Keratinocyte (primary cell): ENCODE data around the gene COG5. TPM values are rescaled to one million over a fixed set of nuclear protein-coding genes. Genes with fewer than 3 reads are reported as not detected.

Experiments used
- DNase-seq: peaks from one replicate; pipeline ENCODE4 v3.0.0-alpha.2; 2011; ENCODE audit warnings: low read depth, missing footprints, low spot score
- FAIRE-seq: peaks from 2 replicates; lab custom pipeline; 2011; peaks lifted over from hg19 to GRCh38; lab: Jason Lieb, UNC
- H2AFZ ChIP-seq: 2 replicates; pipeline ENCODE4 v1.6.0; 2012; ENCODE audit warnings: low read length, control low read depth, inconsistent platforms; ENCODE audit not compliant: control insufficient read depth
- H3K27ac ChIP-seq: 2 replicates; pipeline ENCODE4 v1.5.1; 2011; ENCODE audit warnings: low read length; ENCODE audit not compliant: control insufficient read depth, insufficient read depth
- H3K27me3 ChIP-seq: 3 replicates; pipeline ENCODE4 v1.6.0; 2011; ENCODE audit warnings: low read length; ENCODE audit not compliant: control insufficient read depth, insufficient read depth; ENCODE audit errors: extremely low read depth
- H3K36me3 ChIP-seq, 2 experiments: 2 replicates in 1 of 2; 3 replicates in 1 of 2; pipeline ENCODE4 v1.5.1; 2011; ENCODE audit warnings: low read length in 2 of 2, mild to moderate bottlenecking in 1 of 2; ENCODE audit not compliant: control insufficient read depth in 2 of 2, insufficient read depth in 2 of 2; ENCODE audit errors: extremely low read depth in 1 of 2
- H3K4me1 ChIP-seq: 3 replicates; pipeline ENCODE4 v1.5.1; 2011; ENCODE audit warnings: low read length; ENCODE audit not compliant: control insufficient read depth, insufficient read depth; ENCODE audit errors: extremely low read depth
- H3K4me2 ChIP-seq: 3 replicates; pipeline ENCODE4 v1.6.0; 2011; ENCODE audit warnings: low read depth, low read length; ENCODE audit not compliant: control insufficient read depth, insufficient read depth; ENCODE audit errors: extremely low read depth
- H3K4me3 ChIP-seq, 3 experiments: fragments of 200-600 bp in 1 of 3; sonication (generic) in 1 of 3; 2 replicates in 2 of 3; 3 replicates in 1 of 3; pipeline ENCODE4 v1.5.1; 2011 to 2016; ENCODE audit warnings: low read length in 3 of 3, mild to moderate bottlenecking in 3 of 3, control low read depth in 2 of 3, inconsistent platforms in 1 of 3, low read depth in 1 of 3, mixed read lengths in 1 of 3, mixed run types in 1 of 3, moderate library complexity in 1 of 3; ENCODE audit not compliant: control insufficient read depth in 2 of 3, insufficient read depth in 2 of 3; ENCODE audit errors: extremely low read depth in 1 of 3
- H3K79me2 ChIP-seq: 2 replicates; pipeline ENCODE4 v1.6.0; 2012; ENCODE audit warnings: low read length; ENCODE audit not compliant: control insufficient read depth, insufficient read depth
- H3K9ac ChIP-seq: 3 replicates; pipeline ENCODE4 v1.6.0; 2011; ENCODE audit warnings: low read length; ENCODE audit not compliant: control insufficient read depth, insufficient read depth; ENCODE audit errors: extremely low read depth
- H3K9me1 ChIP-seq: 3 replicates; pipeline ENCODE4 v1.6.0; 2011; ENCODE audit warnings: low read length; ENCODE audit not compliant: control insufficient read depth, insufficient read depth; ENCODE audit errors: extremely low read depth
- H3K9me3 ChIP-seq: 2 replicates; pipeline ENCODE4 v1.5.1; 2012; ENCODE audit warnings: low read depth, low read length; ENCODE audit not compliant: control insufficient read depth
- H4K20me1 ChIP-seq: 3 replicates; pipeline ENCODE4 v1.6.0; 2011; ENCODE audit warnings: low read length; ENCODE audit not compliant: control insufficient read depth, insufficient read depth; ENCODE audit errors: extremely low read depth
- CTCF ChIP-seq, 3 experiments: IDR thresholded peaks in 1 of 3; conservative IDR thresholded peaks in 1 of 3; optimal IDR thresholded peaks in 1 of 3; 2 replicates in 2 of 3; 3 replicates in 1 of 3; pipeline versions ENCODE3 to v1.5.1; 2011; ENCODE audit warnings: low read length in 3 of 3, mild to moderate bottlenecking in 3 of 3, moderate library complexity in 2 of 3, control low read depth in 1 of 3, inconsistent platforms in 1 of 3; ENCODE audit not compliant: insufficient read depth in 2 of 3; ENCODE audit errors: extremely low read depth in 1 of 3
- EZH2 ChIP-seq: IDR thresholded peaks from one replicate; pipeline ENCODE4 v1.6.1; 2012; ENCODE audit warnings: inconsistent platforms, mild to moderate bottlenecking, low read length, moderate library complexity
- dilution Hi-C: fragments of 300-500 bp; cut with MboI; formaldehyde crosslinking; loops from one replicate; pipeline ENCODE4 v1.7.0; 2020; ENCODE audit warnings: low sequenced_read_pairs; ENCODE audit not compliant: extremely low pct_ligation_motif_present
- polyA plus RNA-seq, 5 experiments: library from polyadenylated mRNA; depleted of rRNA in 3 of 5; stranded (reverse) in 3 of 5; stranded (forward) in 1 of 5; unstranded in 1 of 5; fragments of >200 nt; gene quantifications; 1 replicate in 1 of 5; 2 replicates in 3 of 5; 3 replicates in 1 of 5; pipeline versions ENCODE4 v1.2.1 to v1.2.3, GENCODE V29; 2011 to 2012; ENCODE audit warnings: missing spikeins in 2 of 5, low read depth in 1 of 5, low replicate concordance in 1 of 5

The COG5 gene
- polyA plus RNA-seq, 1 donor (not counting 4 experiments of a cell fraction or from before 2014, with no cell fraction given) = 50.7 TPM

GRCh38 chr7:107486041-107486440, 77.7 kb downstream of the COG5 start:
- Histone ChIP-seq H3K4me3 (no peak overlapping the region), H2AFZ (no peak overlapping the region), H3K79me2 (peaks cover 12% of the 10 kb centered on the region), H3K4me2 (no peak overlapping the region), H3K27me3 (no peaks in the 10 kb centered on the region), H3K36me3 (no peaks in the 10 kb centered on the region), H4K20me1 (no peaks in the 10 kb centered on the region), H3K27ac (no peak overlapping the region), H3K9me1 (no peaks in the 10 kb centered on the region), H3K9me3 (no peaks in the 10 kb centered on the region), H3K9ac (no peak overlapping the region), H3K4me1 (no peaks in the 10 kb centered on the region)
- dilution Hi-C loops = no loop called here
- TF ChIP-seq CTCF (optimal IDR thresholded peaks at IDR 0.05 in 1 of 3, IDR thresholded peaks at IDR 0.05 in 1 of 3, conservative IDR thresholded peaks at IDR 0.05 in 1 of 3; ENCODE audit: extremely low read depth in 1 of 3, insufficient read depth in 2 of 3, low read length in 3 of 3) (no peak), EZH2 (no peak)
- DNase-seq (no peak), FAIRE-seq (no peak)

- Histone ChIP-seq H3K4me1 (no peaks in the 10 kb centered on the region), H3K27me3 (no peaks in the 10 kb centered on the region), H3K4me2 (no peak overlapping the region), H3K79me2 (peaks cover 6% of the 10 kb centered on the region), H3K9ac (no peak overlapping the region), H3K27ac (no peak overlapping the region), H4K20me1 (no peaks in the 10 kb centered on the region), H3K9me1 (no peaks in the 10 kb centered on the region), H3K9me3 (no peaks in the 10 kb centered on the region), H2AFZ (no peak overlapping the region), H3K36me3 (no peaks in the 10 kb centered on the region), H3K4me3 (no peak overlapping the region)
- TF ChIP-seq EZH2 (no peak), CTCF (optimal IDR thresholded peaks at IDR 0.05 in 1 of 3, IDR thresholded peaks at IDR 0.05 in 1 of 3, conservative IDR thresholded peaks at IDR 0.05 in 1 of 3; ENCODE audit: extremely low read depth in 1 of 3, insufficient read depth in 2 of 3, low read length in 3 of 3) (no peak)
- dilution Hi-C loops = no loop called here
- FAIRE-seq (no peak), DNase-seq (no peak)
Measured at GRCh38 chr7:107482571-107482970, 81.1 kb downstream of the COG5 start.
